ENCODE data around the gene CST5. TPM values are rescaled to one million over a fixed set of nuclear protein-coding genes. Genes with fewer than 3 reads are reported as not detected.
"Not testable (repeated sequence)": the region's sequence is repeated elsewhere in the genome, so short reads cannot be mapped to it uniquely, and the experiment has no call there.

The CST5 gene
- total and polyA plus RNA-seq, 9 donors: not detected

DNA sequence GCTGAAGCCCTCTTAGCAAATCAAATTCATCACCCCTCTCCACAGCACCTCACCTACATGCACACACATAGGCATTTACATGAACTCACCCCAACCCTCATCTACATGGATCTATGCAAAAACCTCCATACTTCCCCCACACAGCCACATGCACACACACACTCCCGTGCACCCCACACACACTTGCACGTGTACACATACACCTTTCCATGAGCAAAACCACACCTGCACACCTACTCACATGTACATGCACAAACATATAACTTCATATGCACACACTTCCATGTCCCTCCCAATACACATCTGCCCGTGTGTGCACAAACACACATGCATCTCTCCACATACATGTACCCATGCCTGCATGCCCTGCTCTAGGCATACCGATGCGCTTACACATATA is 23.3 kb downstream of the CST5 start:
- Histone ChIP-seq H3K9me3 (no peaks in the 10 kb centered on the region), H3K36me3 (no peaks in the 10 kb centered on the region), H3K27ac (no peak overlapping the region), H3K4me1 (ENCODE audit: insufficient read depth) (no peaks in the 10 kb centered on the region), H3K27me3 (no peaks in the 10 kb centered on the region), H3K4me3 (no peak overlapping the region)
- intact Hi-C loops (cut with DNase I): no loop called here
- DNase-seq: no peak
- TF ChIP-seq, protein P1, sequence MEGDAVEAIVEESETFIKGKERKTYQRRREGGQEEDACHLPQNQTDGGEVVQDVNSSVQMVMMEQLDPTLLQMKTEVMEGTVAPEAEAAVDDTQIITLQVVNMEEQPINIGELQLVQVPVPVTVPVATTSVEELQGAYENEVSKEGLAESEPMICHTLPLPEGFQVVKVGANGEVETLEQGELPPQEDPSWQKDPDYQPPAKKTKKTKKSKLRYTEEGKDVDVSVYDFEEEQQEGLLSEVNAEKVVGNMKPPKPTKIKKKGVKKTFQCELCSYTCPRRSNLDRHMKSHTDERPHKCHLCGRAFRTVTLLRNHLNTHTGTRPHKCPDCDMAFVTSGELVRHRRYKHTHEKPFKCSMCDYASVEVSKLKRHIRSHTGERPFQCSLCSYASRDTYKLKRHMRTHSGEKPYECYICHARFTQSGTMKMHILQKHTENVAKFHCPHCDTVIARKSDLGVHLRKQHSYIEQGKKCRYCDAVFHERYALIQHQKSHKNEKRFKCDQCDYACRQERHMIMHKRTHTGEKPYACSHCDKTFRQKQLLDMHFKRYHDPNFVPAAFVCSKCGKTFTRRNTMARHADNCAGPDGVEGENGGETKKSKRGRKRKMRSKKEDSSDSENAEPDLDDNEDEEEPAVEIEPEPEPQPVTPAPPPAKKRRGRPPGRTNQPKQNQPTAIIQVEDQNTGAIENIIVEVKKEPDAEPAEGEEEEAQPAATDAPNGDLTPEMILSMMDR (IDR thresholded peaks at IDR 0.05): no peak
- no peak for TF ChIP-seq EP300 (IDR thresholded peaks at IDR 0.05)
- no peak for TF ChIP-seq POLR2A (IDR thresholded peaks at IDR 0.05)
- WGBS, 3 donors: 89 to 92% (median 91%) methylated on average over 5 of the region's 5 CpGs

DNA sequence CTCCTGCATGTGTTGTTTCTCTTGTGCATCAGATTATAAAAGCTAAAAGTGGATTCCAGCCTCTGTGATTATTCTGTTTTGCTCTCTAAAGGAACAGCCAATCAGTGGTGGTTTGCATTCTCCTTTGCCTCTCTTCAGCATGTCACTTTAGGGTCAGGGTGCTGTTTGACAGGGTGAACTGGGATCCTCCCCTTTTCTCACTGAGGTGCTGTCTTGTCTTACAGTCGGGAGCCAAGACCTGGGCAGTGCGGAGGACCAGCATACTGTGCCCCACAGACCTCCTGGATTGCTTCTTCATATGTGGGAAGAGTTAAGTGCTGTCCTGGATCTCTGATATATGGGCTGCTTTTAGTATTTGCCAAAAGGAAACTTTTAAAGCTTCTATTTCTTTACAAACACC is 37.9 kb downstream of the CST5 start:
- TF ChIP-seq, protein P1 (IDR thresholded peaks at IDR 0.05): no peak
- TF ChIP-seq POLR2A (IDR thresholded peaks at IDR 0.05) (no peak), EP300 (IDR thresholded peaks at IDR 0.05) (no peak)

DNA sequence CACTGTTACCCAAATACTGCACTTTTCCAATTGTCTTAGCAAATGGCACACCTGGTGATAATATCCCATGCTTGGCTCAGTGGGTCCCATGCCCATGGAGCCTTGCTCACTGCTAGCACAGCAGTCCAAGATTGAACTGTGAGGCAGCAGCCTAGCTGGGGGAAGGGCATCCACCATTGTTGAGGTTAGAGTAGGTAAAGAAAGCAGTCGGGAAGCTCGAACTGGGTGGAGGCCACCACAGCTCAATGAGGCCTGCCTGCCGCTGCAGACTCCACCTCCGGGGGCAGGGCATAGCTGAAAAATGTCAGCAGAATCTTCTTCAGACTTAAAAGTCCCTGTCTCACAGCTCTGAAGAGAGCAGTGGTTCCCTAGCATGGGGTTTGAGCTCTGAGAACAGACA is 43.8 kb downstream of the CST5 start:
- TF ChIP-seq, protein P1 (IDR thresholded peaks at IDR 0.05): no peak
- TF ChIP-seq POLR2A (IDR thresholded peaks at IDR 0.05) (no peak), EP300 (IDR thresholded peaks at IDR 0.05) (no peak)
- H3K4me3 ChIP-seq: no peak overlapping the region

More for the DNA sequence above, 37.9 kb downstream of the CST5 start:
- no peak for DNase-seq
- Histone ChIP-seq H3K27me3 (no peaks in the 10 kb centered on the region), H3K4me1 (ENCODE audit: insufficient read depth) (no peaks in the 10 kb centered on the region), H3K4me3 (no peak overlapping the region), H3K9me3 (no peaks in the 10 kb centered on the region), H3K27ac (no peak overlapping the region), H3K36me3 (no peaks in the 10 kb centered on the region)
- 39 to 48% (median 47%) methylated on average over 2 of the region's 2 CpGs for WGBS, 3 donors
- intact Hi-C loops (cut with DNase I): no loop called here

DNA sequence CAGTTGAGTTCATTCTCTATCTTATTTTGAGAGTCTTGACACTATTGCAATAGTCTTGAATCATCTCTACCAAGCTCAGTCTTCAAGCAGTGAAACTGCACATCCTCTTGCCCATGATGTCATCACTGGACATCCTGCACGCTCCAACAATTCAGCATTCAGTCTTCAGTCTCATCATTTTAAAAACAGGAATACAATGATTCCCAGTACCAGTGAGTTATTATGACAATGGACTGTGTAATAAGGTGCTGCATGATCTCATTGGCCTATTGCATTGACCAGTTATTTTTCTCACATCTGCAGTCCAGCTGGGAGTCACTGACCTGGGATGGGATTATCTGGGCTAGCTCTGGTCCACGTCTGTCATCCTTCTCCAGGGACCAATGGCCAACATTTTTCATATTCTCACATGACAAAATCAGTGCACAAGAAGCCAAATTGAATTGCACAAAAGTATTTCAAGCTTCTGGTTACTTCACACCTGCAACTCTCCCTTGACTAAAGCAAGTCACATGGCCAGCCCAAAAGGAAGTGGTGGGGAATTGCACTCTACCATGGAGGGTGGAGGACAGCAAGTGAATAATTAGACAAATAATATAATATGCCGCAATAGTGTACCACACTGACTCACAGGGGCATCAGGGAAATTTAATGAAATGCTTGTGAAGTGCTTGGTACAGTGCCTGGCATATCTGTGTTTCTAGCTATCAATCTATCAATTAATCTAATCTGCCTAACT is 46.6 kb downstream of the CST5 start:
- Histone ChIP-seq H3K9me3 (no peaks in the 10 kb centered on the region), H3K27me3 (no peaks in the 10 kb centered on the region), H3K4me1 (ENCODE audit: insufficient read depth) (no peaks in the 10 kb centered on the region), H3K4me3 (no peak overlapping the region), H3K36me3 (no peaks in the 10 kb centered on the region), H3K27ac (no peak overlapping the region)
- no peak for DNase-seq
- 36 to 62% (median 40%) methylated on average over 3 of the region's 3 CpGs for WGBS, 3 donors
- TF ChIP-seq, protein P1 (IDR thresholded peaks at IDR 0.05): no peak
- TF ChIP-seq POLR2A (IDR thresholded peaks at IDR 0.05): no peak
- no peak for TF ChIP-seq EP300 (IDR thresholded peaks at IDR 0.05)
- intact Hi-C loops (cut with DNase I): no loop called here

More for the DNA sequence above, 43.8 kb downstream of the CST5 start:
- Histone ChIP-seq H3K36me3 (no peaks in the 10 kb centered on the region), H3K27ac (no peak overlapping the region), H3K9me3 (no peaks in the 10 kb centered on the region), H3K4me1 (ENCODE audit: insufficient read depth) (no peaks in the 10 kb centered on the region), H3K27me3 (no peaks in the 10 kb centered on the region)
- DNase-seq: no peak
- WGBS, 3 donors: 69 to 80% (median 79%) methylated on average over 4 of the region's 4 CpGs
- intact Hi-C loops (cut with DNase I): no loop called here

DNA sequence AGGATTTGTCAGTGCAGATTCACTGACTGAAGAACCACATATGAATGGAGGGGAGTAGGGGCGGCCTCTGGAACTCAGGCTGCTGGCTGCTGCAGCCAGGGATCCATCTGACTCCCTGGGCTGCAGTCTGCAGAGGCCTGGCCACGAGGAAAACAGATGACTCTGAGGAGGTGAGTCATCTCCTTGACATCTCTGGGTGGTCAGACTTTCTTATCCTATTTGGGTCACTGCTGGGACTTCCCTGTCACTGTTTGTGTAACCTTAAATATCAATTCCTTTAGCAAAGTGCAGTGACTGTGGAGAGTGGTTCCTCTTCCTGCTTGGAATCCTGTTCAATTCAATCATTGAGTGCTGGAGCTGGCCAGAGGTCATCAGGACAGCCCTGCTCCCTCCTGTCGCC is 47.6 kb downstream of the CST5 start:
- intact Hi-C loops (cut with DNase I); H3K4me3 ChIP-seq; H3K4me1 ChIP-seq (ENCODE audit: insufficient read depth); DNase-seq; H3K9me3 ChIP-seq; H3K27me3 ChIP-seq; H3K36me3 ChIP-seq; H3K27ac ChIP-seq: not testable (repeated sequence)
- WGBS, 3 donors: 49 to 54% (median 49%) methylated on average over 3 of the region's 3 CpGs

Measured in ovary (tissue), 9 donors.